Activated CD8-positive, alpha-beta memory T cell treated with anti-CD3 and anti-CD28 coated beads for 48 hours (primary cell): Measurements from ENCODE around the gene UNK.

Experiments used
- DNase-seq, 3 experiments: peaks; one replicate each; pipeline ENCODE4 v3.0.0-alpha.2; 2020; ENCODE audit warnings: low read depth in 2 of 3, low spot score in 2 of 3

Gene UNK

GRCh38 chr17:75784473-75785015 is at the start of gene UNK:
Gene UNK, plus strand, starts transcription at chr17:75784806. Its CDS starts 75 bp downstream, at chr17:75784881.
- peak; percentile 88 to 89 (median 89) for DNase-seq

- DNase-seq = no peak
These were observed 48.3 kb upstream of the UNK start for GRCh38 chr17:75736173-75736835.

- DNase-seq = no peak
These were observed 47.3 kb upstream of the UNK start for GRCh38 chr17:75737133-75737962.

GRCh38 chr17:75738218-75738802 is 46.3 kb upstream of the UNK start:
- no peak for DNase-seq

- DNase-seq = no peak
These were observed 45.4 kb upstream of the UNK start for GRCh38 chr17:75739174-75739573.

- DNase-seq = no peak
These were observed 44.8 kb upstream of the UNK start for GRCh38 chr17:75739801-75740200.

GRCh38 chr17:75740215-75740614 is 44.4 kb upstream of the UNK start:
- DNase-seq = no peak

- DNase-seq = no peak
These were observed 44.0 kb upstream of the UNK start for GRCh38 chr17:75740631-75741077.

GRCh38 chr17:75742337-75742736 is 42.3 kb upstream of the UNK start:
- DNase-seq = no peak

GRCh38 chr17:75743625-75744206 is 40.9 kb upstream of the UNK start:
- no peak for DNase-seq

- no peak for DNase-seq
These were observed 35.9 kb upstream of the UNK start for GRCh38 chr17:75748706-75749105.

- peak; percentile 59 to 98 (median 98) for DNase-seq
These were observed 34.8 kb upstream of the UNK start for GRCh38 chr17:75749545-75750389.

- DNase-seq = no peak
These were observed 33.8 kb upstream of the UNK start for GRCh38 chr17:75750661-75751423.

GRCh38 chr17:75751676-75752404 is 32.8 kb upstream of the UNK start:
- no peak for DNase-seq

GRCh38 chr17:75752405-75752709 is 32.2 kb upstream of the UNK start:
- no peak for DNase-seq

- DNase-seq = no peak
These were observed 31.6 kb upstream of the UNK start for GRCh38 chr17:75752802-75753513.

GRCh38 chr17:75753514-75754377 is 30.9 kb upstream of the UNK start:
- peak in 2 of 3 experiments; percentile 56 to 58 for DNase-seq
